Purkinje cell (primary cell): ENCODE data around the gene OR52B6. TPM values are rescaled to one million over a fixed set of nuclear protein-coding genes. Genes with fewer than 3 reads are reported as not detected.

Experiments used
- polyA plus RNA-seq: library from polyadenylated mRNA; unstranded; fragments of >200 nt; fragmentation: Nextera tagmentation; gene quantifications from 2 replicates; pipeline ENCODE4 v1.2.1, GENCODE V29; 2014

The OR52B6 gene
- polyA plus RNA-seq: not detected in 2 replicates

GRCh38 chr11:5580577-5580976 is at the start of gene OR52B6:
OR52B6 (plus strand) TSS chr11:5580877; CDS start chr11:5580877, 0 bp downstream.

GRCh38 chr11:5548440-5548839 is 32.2 kb upstream of the OR52B6 start, which contains the start of gene OR52H1:
OR52H1 (minus strand) TSS chr11:5548540; CDS start chr11:5545505, 3,035 bp downstream.

GRCh38 chr11:5596607-5597201 is 16.0 kb downstream of the OR52B6 start, which contains the start of gene TRIM6:
TRIM6 (plus strand) TSS chr11:5596637; CDS start chr11:5596898, 261 bp downstream.

GRCh38 chr11:5624489-5625279 is 44.0 kb downstream of the OR52B6 start, which contains the start of gene TRIM34:
TRIM34 (plus strand) TSS chr11:5625001; CDS start chr11:5632332, 7,331 bp downstream.

Other genes starting within 250 kb of the OR52B6 start
- 0.54 TPM in 1 of 2 replicates, not detected in the other for gene OR51B5, start 237.4 kb upstream of the OR52B6 start, polyA plus RNA-seq
- not detected in 2 replicates for gene OR51B6, start 229.4 kb upstream of the OR52B6 start, polyA plus RNA-seq
- gene OR51M1, start 197.1 kb upstream of the OR52B6 start, polyA plus RNA-seq: not detected in 2 replicates
- gene OR51Q1, start 158.8 kb upstream of the OR52B6 start, polyA plus RNA-seq: not detected in 2 replicates
- not detected in 2 replicates for gene OR51I1, start 139.4 kb upstream of the OR52B6 start, polyA plus RNA-seq
- gene OR51I2, start 131.6 kb upstream of the OR52B6 start, polyA plus RNA-seq: not detected in 2 replicates
- gene OR52D1, start 92.2 kb upstream of the OR52B6 start, polyA plus RNA-seq: not detected in 2 replicates
- not detected in 2 replicates for gene UBQLN3, start 70.9 kb upstream of the OR52B6 start, polyA plus RNA-seq
- gene UBQLNL, start 64.2 kb upstream of the OR52B6 start, polyA plus RNA-seq: not detected in 2 replicates
- gene OR52H1, start 32.3 kb upstream of the OR52B6 start, polyA plus RNA-seq: not detected in 2 replicates
- gene TRIM6, start 15.8 kb downstream of the OR52B6 start, polyA plus RNA-seq: 0.38 TPM in 1 of 2 replicates, not detected in the other
- gene TRIM34, start 44.1 kb downstream of the OR52B6 start, polyA plus RNA-seq: not detected in 2 replicates
- 0.56 and 4.4 TPM in 2 replicates for gene TRIM5, start 104.2 kb downstream of the OR52B6 start, polyA plus RNA-seq
- gene TRIM22, start 108.9 kb downstream of the OR52B6 start, polyA plus RNA-seq: 1.2 TPM in 1 of 2 replicates, not detected in the other
- gene OR56B1, start 155.6 kb downstream of the OR52B6 start, polyA plus RNA-seq: not detected in 2 replicates
- not detected in 2 replicates for gene OR52N4, start 173.4 kb downstream of the OR52B6 start, polyA plus RNA-seq
- not detected in 2 replicates for gene OR52N5, start 202.5 kb downstream of the OR52B6 start, polyA plus RNA-seq
- not detected in 2 replicates for gene OR52N1, start 210.4 kb downstream of the OR52B6 start, polyA plus RNA-seq
- not detected in 2 replicates for gene OR52N2, start 228.0 kb downstream of the OR52B6 start, polyA plus RNA-seq